Activated CD8-positive, alpha-beta memory T cell treated with anti-CD3 and anti-CD28 coated beads for 4 hours (primary cell): ENCODE data around the gene UBXN11.
A peak's percentile ranks its signal among the peaks of the same experiment; 100 is the strongest.

Source experiments
- DNase-seq, 2 donors: peaks; one replicate each; pipeline ENCODE4 v3.0.0-alpha.2; 2020; ENCODE audit warnings: low read depth in 2 of 2

The UBXN11 gene

GRCh38 chr1:26285366-26286063 is 20.9 kb downstream of the UBXN11 start:
- no peak for DNase-seq

- DNase-seq = peak; percentile 96 to 98
Observed at GRCh38 chr1:26284597-26285347, 21.7 kb downstream of the UBXN11 start.

GRCh38 chr1:26283871-26284596 is 22.4 kb downstream of the UBXN11 start:
- DNase-seq = no peak

- no peak for DNase-seq
Observed at GRCh38 chr1:26283279-26283853, 23.1 kb downstream of the UBXN11 start.

- no peak for DNase-seq
Observed at GRCh38 chr1:26282401-26282918, 24.0 kb downstream of the UBXN11 start.

- no peak for DNase-seq
Observed at GRCh38 chr1:26281971-26282370, 24.5 kb downstream of the UBXN11 start.

GRCh38 chr1:26281091-26281958 is 25.1 kb downstream of the UBXN11 start:
- no peak for DNase-seq

GRCh38 chr1:26280333-26281042 is 25.9 kb downstream of the UBXN11 start:
- DNase-seq = no peak

- peak; percentile 61 to 67 for DNase-seq
Observed at GRCh38 chr1:26279456-26280332, 26.7 kb downstream of the UBXN11 start, which contains the start of gene SH3BGRL3. TSS of gene SH3BGRL3 (plus strand) at chr1:26280086. CDS start at chr1:26280156, 70 bp downstream.

GRCh38 chr1:26278724-26279455 is 27.5 kb downstream of the UBXN11 start:
- DNase-seq = no peak

- DNase-seq = no peak
Observed at GRCh38 chr1:26278303-26278702, 28.1 kb downstream of the UBXN11 start.

GRCh38 chr1:26277719-26278118 is 28.7 kb downstream of the UBXN11 start:
- no peak for DNase-seq

GRCh38 chr1:26277261-26277661 is 29.2 kb downstream of the UBXN11 start:
- no peak for DNase-seq

GRCh38 chr1:26276432-26276838 is 30.0 kb downstream of the UBXN11 start:
- no peak for DNase-seq

GRCh38 chr1:26275580-26276431 is 30.6 kb downstream of the UBXN11 start:
- peak; percentile 69 to 72 for DNase-seq

- no peak for DNase-seq
Observed at GRCh38 chr1:26274801-26275425, 31.5 kb downstream of the UBXN11 start.

GRCh38 chr1:26269198-26269550 is 37.3 kb downstream of the UBXN11 start:
- DNase-seq = no peak
